ENCODE results near the gene LMTK3.
A peak's percentile ranks its signal among the peaks of the same experiment; 100 is the strongest.

LMTK3 gene

DNA sequence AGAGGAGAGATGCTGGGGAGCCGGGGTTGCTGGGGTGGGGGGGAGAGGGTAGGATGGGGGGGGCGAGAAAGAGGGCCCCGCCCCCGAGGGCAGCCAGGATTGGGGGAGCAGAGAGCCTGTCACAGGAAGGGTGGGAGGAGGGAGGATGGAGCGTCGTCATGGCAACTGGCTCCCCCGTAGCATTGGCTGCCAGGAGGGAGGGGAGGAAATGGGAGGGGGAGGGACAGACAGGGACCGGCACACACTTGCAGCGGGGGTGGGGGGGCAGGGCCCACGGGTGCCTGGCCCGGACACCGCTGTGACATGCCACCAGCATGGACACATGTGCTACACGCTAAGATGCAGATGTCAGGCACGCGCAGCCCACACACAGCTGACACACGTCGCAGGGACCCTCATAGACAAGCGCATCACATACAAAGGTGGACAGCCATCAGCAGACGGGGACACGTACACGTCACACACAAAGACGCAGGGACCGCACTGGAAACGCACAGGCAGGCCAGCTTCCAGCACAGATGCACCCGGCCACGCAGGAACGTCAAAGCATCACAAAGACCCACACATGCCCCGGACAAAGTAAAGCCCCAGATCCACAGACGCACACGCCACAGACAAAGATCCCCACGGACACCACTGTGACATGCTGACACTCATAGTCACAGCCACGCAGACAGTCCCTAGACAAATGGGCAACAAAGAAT is at the start of gene LMTK3:
TSS of gene LMTK3 (minus strand) at position 36 of the 704 bp plus-strand sequence. CDS start 259 bp downstream, outside the sequence.
- ATAC-seq (peak; percentile 42), DNase-seq (peak; percentile 79)

DNA sequence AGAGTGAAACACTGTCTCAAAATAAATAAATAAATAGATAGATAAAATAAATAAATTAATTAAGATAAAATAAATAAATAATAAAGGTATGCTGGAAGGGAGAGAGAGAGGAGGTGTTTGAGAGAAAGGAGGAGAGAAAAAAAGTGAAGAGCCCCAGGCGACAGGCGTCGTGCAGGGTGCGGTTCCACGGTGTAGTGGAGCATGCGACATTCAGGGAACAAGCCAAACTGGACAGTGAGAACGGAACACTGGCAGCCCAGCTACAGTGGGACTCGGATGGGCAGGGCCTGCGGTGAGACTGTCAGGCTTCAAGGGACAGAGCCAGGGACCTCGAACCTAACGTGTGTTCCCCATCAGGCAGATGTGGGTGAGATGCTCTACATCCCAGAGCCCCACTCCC is 49.8 kb upstream of the LMTK3 start:
- DNase-seq (no peak), ATAC-seq (no peak)

- DNase-seq (no peak), ATAC-seq (no peak)
Observed at GRCh38 chr19:48560095-48560530, 48.5 kb upstream of the LMTK3 start.

DNA sequence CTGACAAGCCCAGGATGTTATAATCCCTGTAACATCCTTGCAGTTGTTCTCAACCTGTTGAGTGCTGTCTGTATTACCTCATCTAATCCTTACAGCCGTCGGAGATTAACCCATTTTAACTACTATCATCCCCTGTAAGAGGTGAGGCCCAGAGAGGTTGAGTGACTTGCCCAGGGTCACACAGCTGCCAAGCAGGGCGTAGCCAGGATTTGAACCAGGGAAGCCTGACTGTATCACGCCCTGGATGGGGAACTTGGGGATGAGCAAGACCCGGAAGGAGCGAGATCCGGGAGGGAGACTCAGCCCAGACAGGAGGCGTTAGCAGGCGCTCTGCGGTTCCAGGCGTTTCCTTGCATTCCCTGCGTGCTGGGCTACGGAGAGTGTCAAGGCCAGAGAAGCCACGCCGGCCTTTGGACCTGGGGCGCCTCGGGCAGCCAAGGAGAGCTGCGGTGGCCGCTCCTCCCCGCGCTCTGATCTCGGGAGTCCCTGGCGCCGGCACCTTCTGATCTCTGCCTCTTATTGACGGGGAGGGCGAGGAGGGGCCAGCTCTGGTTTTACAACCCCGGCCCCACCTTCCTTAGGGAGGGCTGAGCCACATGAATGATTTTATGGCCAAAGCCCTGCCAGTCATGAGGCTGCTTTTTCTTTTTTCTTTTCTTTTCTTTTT is 46.5 kb upstream of the LMTK3 start:
- no peak for DNase-seq

DNA sequence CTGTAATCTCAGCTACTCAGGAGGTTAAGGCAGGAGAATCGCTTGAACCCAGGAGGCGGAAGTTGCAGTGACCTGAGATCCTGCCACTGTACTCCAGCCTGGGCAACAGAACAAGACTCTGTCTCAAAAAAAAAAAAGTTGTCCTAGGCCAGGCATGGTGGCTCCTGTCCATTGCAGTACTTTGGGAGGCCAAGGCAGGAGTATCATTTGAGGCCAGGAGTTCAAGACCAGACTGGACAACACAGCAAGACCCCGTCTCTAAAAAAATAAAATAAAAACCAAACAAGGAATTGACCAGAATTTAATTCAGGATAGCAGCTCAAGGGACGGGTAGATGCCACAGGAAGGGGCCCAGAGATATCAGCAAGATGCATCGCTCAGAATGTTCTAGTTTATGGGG is 45.2 kb upstream of the LMTK3 start:
- DNase-seq, result no peak
- ATAC-seq, result no peak

More for the DNA sequence above, 46.5 kb upstream of the LMTK3 start:
- ATAC-seq, result peak; percentile 9

DNA sequence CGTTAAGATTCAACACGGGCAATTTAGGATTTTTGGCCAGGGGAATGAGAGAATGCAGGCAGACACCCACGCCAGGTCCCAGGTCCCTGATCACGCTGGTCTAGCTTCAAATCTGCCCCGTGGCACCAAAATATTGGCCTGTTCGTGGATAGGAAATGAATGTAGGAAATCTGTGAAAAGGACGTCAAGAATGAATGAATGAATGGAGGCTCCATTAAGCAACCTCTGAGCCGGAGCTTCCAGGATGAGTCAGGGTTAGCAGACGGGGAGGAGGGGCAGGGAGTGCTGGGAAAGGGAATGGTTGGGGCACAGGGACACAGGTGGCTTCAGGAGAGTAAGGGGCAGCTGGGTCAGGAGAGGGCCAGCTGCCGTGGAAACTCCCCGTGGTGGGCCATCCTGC is 44.5 kb upstream of the LMTK3 start:
- DNase-seq, result no peak

GRCh38 chr19:48554385-48555091 is 42.9 kb upstream of the LMTK3 start:
- ATAC-seq (no peak), DNase-seq (no peak)

More for the DNA sequence above, 44.5 kb upstream of the LMTK3 start:
- no peak for ATAC-seq

GRCh38 chr19:48553676-48554384 is 42.2 kb upstream of the LMTK3 start:
- no peak for DNase-seq
- no peak for ATAC-seq

GRCh38 chr19:48552406-48553322 is 41.0 kb upstream of the LMTK3 start:
- ATAC-seq (no peak), DNase-seq (no peak)

DNA sequence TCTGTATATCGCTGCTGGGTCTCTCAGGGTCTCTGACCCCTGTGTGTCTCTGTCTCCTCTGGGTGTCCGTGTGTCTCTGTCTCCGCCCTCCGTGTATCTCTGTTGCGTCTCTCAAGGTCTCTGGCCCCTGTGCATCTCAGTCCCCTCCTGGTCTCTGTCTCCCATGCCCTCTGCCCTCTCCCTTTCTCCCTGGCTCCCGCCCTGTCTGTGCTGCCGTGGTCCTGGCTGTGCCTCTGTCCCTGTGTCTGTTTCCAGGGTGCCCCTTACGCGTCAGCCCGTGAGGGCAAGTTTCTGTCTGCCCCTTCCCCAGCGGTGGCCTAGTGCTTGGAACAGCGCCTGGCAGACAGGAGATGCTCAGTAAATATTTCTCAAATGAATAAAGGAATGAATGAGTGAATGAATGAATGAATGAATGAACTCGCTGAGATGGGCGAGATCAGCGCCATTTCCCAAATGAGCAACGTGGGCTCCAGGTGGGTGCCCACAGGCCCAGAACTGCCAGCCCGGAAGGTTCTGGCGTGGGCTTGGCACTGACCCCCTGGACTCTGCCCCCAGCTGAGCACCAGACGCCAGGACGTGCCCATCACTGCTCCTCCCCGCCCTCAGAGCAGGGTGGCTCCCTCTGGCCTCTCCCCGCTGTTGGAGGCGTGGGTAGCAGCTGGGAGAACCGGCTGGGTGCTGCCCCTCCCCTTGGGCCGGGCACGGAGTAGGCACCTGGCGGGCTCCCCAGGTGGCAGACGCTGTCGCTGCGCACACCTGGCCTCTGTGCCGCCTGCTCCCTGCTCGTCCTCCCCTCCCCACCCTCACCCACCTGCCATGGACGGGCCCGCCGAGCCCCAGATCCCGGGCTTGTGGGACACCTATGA is 40.0 kb upstream of the LMTK3 start, which contains the start of gene SULT2B1:
TSS of gene SULT2B1 (plus strand) at position 736 of the 866 bp plus-strand sequence. CDS start at position 817, 81 bp downstream.
- DNase-seq, result no peak
- no peak for ATAC-seq

DNA sequence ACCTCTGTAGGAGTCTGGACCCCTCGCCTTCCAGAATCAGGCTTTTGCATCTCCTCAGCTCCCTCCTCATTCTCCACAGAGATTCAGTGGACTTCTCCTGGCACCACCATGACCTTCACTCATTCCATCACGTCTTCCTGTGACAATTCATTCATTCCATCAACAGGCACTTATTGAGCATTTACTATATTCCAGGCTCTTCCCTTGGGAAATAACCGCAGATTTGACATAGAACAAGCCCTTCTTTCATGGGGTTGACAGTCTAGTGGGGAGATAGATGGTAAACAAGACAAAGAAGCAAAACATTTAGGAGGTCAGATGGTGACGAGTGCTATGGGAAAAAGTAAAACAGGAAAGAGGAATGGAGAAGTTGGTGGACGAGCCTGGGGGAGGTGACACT is 37.7 kb upstream of the LMTK3 start:
- DNase-seq (no peak), ATAC-seq (no peak)

- no peak for DNase-seq
- no peak for ATAC-seq
Observed at GRCh38 chr19:48548253-48548911, 36.7 kb upstream of the LMTK3 start.

DNA sequence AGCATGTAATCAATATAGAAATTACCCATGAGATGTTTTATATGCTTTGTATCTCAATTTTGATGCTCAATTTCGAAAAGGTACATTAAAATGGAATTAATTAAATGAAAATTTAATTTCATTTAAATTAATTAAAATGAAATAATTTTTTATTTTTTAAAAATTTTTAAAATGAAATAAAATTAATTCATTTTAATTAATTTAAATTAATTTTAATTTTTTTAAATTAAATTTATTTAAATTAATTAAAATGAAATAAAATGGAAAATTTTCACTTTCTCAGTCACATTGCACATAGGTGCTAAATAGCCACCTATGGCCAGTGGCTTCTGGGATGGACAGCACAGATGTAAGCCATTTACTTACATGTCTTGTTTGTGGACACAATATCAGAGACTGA is 36.1 kb upstream of the LMTK3 start:
- no peak for ATAC-seq
- no peak for DNase-seq

DNA sequence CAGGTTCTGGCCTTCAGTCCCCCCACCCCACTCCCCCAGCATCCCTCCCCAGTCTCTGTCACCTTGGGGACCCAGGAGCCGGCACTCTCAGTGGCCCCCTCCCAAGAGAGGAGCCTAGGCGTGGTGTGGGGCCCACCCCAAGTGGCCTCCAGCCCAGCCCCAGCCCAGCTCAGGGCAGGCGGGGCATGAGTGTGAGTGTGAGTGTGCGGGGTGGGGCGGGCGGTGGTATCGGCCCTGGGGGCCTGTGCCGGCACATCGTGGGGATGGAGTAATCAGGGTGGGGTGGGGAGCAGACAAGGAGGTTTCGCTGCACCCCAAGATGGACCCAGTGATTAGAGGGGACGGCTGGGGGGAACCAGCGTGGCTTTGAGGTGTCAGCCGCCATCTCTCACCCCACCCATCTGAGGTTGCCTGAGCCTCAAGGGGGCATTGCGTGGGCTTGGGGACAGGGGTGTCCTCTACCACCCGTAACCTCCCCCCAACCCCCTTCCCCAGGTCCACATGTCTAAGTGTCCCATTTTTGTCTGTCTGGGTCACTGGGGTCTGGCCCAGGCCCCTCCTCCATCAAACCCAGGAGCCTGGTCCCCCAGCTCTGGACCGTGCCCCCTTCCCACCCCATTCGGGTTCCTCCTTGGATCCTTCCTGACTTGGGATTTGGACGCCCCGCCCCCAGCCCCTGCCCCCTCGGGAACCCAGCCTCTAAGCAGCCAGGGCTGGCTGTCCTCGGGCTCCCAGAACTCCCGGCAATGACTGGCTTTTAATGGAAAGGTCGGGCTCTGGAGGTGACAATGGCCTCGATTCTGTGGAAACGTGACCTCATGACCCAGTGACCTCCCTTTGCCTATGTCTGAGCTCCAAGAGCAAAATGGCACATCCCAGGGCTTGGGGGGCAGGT is 33.5 kb upstream of the LMTK3 start:
- no peak for DNase-seq
- no peak for ATAC-seq

DNA sequence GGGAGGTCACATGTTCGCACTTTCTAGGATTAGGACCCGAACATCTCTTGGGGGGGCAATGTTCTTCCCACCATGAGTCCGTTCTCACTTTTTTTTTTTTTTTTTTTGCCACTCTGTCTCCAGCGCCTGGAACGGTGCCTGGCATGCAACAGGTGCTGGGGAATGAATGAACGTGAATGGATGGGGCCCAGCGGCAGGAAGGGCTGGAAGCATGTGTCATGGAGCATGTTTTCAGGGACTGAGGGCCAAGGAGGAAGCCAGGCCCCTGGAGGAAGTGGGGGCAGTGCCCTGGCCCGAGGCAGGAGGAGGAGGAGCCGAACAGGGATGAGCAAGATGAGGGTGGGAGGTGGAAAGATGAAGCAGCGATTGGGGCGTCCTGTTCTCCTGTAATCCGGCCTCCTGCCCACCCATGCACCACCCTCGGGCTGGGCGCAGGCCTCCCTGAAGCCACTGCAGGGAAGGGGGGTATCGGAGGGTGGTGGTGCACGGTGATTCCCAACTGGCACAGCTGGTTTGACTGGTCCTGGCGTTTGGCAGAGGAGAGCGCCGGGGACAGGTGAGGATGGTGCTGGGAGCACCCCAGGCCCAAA is 31.6 kb upstream of the LMTK3 start:
- ATAC-seq, result no peak
- no peak for DNase-seq

- no peak for ATAC-seq
- DNase-seq, result no peak
Observed at GRCh38 chr19:48541813-48542212, 30.2 kb upstream of the LMTK3 start.

DNA sequence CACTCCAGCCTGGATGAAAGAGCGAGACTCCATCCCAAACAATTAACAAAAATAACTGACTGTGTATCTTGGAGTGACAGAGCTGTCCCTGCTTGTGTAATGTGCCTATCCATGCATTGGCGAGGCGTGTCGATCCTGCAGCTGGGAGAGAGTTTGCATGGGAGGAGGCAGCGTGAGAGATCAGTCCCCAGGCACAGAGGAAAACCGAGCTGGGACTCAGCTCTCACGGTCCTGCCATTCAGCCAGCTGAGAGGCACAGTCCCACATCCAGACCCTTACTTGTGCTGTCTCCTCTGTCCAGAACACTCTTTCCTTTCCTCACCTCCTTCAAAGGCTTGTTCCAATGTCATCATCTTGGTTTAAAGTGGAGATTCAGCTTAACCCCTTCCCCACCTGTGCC is 28.5 kb upstream of the LMTK3 start:
- DNase-seq (no peak), ATAC-seq (no peak)

- no peak for ATAC-seq
- no peak for DNase-seq
Observed at GRCh38 chr19:48539503-48540096, 28.0 kb upstream of the LMTK3 start.

All from stimulated activated naive CD8-positive, alpha-beta T cell treated with anti-CD3 and anti-CD28 coated beads, Interleukin-15, Interleukin-2, amounts not matched to agents 100 U/mL and 50 U/mL, for 24 hours (primary cell).